Mucosa of stomach (tissue), 1 donor: ENCODE results near the gene CSF2RB.
"Not testable (repeated sequence)": the region's sequence is repeated elsewhere in the genome, so short reads cannot be mapped to it uniquely, and the experiment has no call there.

Experiments
- H3K27me3 ChIP-seq: one replicate; pipeline ENCODE4 v1.7.0; 2013; ENCODE audit warnings: mild to moderate bottlenecking, low read length; ENCODE audit not compliant: control insufficient read depth, insufficient read depth
- H3K36me3 ChIP-seq: one replicate; pipeline ENCODE4 v1.7.0; 2013; ENCODE audit warnings: low read length; ENCODE audit not compliant: control insufficient read depth, insufficient read depth
- H3K4me1 ChIP-seq: one replicate; pipeline ENCODE4 v1.7.0; 2013; ENCODE audit warnings: mild to moderate bottlenecking, low read length; ENCODE audit not compliant: control insufficient read depth, insufficient read depth
- H3K4me3 ChIP-seq: one replicate; pipeline ENCODE4 v1.7.0; 2013; ENCODE audit warnings: low read length
- H3K9ac ChIP-seq: one replicate; pipeline ENCODE4 v1.7.0; 2013; ENCODE audit warnings: mild to moderate bottlenecking, low read length, moderate library complexity
- H3K9me3 ChIP-seq: one replicate; pipeline ENCODE4 v1.7.0; 2013; ENCODE audit warnings: mild to moderate bottlenecking, low read length, moderate library complexity; ENCODE audit not compliant: control insufficient read depth
- donor health status: Pancreatic carcinoma.

Gene CSF2RB

DNA sequence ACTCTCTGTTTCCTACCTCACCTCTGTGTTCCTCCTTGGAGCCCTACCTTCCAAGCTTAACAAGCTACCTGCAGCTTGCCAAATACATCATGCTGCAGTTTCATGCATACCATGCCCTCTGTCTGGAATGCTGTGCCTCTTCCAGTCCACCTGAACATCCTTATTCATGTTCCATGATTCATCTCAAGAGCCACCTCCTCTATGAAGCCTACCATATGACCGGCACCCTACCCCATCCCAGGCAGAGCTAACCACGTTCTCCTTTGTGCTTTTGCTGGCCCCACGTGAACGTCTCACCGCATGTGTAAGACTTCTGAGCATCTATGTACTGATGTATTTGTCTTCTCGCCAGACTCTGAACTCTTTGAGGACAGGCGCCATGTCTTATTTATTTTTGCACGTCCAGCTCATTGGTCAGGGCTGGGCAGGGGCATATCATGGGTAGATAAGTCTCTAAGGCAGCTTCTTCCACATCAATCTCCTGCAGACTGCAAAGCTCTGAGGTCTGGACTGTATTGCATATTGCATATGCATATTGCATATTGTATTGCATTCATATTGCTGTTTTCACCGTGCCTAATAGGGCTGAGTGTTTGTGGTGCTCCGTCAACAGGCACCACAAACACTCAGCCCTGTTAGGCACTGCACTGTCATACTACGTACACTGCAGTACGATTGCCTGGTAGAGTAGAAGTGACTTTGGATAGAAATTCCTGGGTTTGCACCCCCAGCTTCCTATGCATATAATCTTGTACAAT, 74.8 kb downstream of the CSF2RB start:
- H3K27me3 ChIP-seq = peaks cover 17% of the 10 kb centered on the region
- no peak overlapping the region for H3K4me3 ChIP-seq
- H3K4me1 ChIP-seq = no peaks in the 10 kb centered on the region
- H3K9ac ChIP-seq = no peak overlapping the region
- H3K36me3 ChIP-seq = no peaks in the 10 kb centered on the region
- H3K9me3 ChIP-seq = no peaks in the 10 kb centered on the region

DNA sequence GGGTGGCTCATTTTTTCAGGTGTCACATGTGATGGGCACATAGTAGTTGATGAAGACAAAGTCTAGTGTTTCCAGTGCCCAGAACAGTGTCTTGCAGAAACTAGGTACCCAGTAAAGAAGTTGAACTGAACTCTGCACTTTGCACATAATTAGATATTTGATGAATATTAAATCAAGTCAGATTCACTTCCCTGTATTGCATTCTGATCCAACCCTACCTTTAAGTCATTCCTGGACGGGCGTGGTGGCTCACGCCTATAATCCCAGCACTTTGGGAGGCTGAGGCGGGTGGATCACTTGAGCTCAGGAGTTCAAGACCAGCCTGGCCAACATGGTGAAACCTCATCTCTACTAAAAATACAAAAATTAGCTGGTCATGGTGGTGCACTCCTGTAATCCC, 75.6 kb downstream of the CSF2RB start:
- H3K27me3 ChIP-seq = peaks cover 17% of the 10 kb centered on the region
- not testable (repeated sequence) for H3K4me3 ChIP-seq, H3K9ac ChIP-seq, H3K9me3 ChIP-seq, H3K4me1 ChIP-seq, H3K36me3 ChIP-seq
